Chondrocyte (in vitro differentiated cells): ENCODE data around the gene GRM7. TPM values are rescaled to one million over a fixed set of nuclear protein-coding genes. Genes with fewer than 3 reads are reported as not detected.

ENCODE experiments used
- DNase-seq: peaks from one replicate; pipeline ENCODE4 v3.0.0; 2021; ENCODE audit warnings: mixed read lengths, low spot score
- H3K27ac Mint-ChIP-seq: one replicate; pipeline ENCODE4 v1.8.0; 2021; ENCODE audit warnings: mild to moderate bottlenecking, moderate library complexity, mixed read lengths; ENCODE audit not compliant: unreplicated experiment
- H3K27me3 Mint-ChIP-seq: 2 replicates; pipeline ENCODE4 v1.8.0; 2021; ENCODE audit warnings: low read depth, mixed read lengths
- H3K36me3 Mint-ChIP-seq: 2 replicates; pipeline ENCODE4 v1.8.0; 2021; ENCODE audit warnings: low read depth, mixed read lengths
- H3K4me1 Mint-ChIP-seq: 2 replicates; pipeline ENCODE4 v1.8.0; 2021; ENCODE audit warnings: low read depth, mild to moderate bottlenecking, mixed read lengths
- H3K4me3 Mint-ChIP-seq: one replicate; pipeline ENCODE4 v1.8.0; 2021; ENCODE audit warnings: mild to moderate bottlenecking, moderate library complexity, mixed read lengths; ENCODE audit not compliant: unreplicated experiment
- H3K9me3 Mint-ChIP-seq: 2 replicates; pipeline ENCODE4 v1.8.0; 2021; ENCODE audit warnings: low read depth, mixed read lengths
- total RNA-seq: library from RNA; stranded (reverse); gene quantifications from 3 replicates; pipeline ENCODE4 v1.2.1, GENCODE V29; 2021
- TF ChIP-seq, protein P1 (sequence below): fragments of 200-600 bp; sonication (generic); IDR thresholded peaks from 2 replicates; pipeline ENCODE4 v1.5.0; 2021; ENCODE audit warnings: antibody characterized with exemption, mild to moderate bottlenecking, moderate library complexity

The GRM7 gene
- total RNA-seq, 1 donor from 2014 or later, result not detected

DNA sequence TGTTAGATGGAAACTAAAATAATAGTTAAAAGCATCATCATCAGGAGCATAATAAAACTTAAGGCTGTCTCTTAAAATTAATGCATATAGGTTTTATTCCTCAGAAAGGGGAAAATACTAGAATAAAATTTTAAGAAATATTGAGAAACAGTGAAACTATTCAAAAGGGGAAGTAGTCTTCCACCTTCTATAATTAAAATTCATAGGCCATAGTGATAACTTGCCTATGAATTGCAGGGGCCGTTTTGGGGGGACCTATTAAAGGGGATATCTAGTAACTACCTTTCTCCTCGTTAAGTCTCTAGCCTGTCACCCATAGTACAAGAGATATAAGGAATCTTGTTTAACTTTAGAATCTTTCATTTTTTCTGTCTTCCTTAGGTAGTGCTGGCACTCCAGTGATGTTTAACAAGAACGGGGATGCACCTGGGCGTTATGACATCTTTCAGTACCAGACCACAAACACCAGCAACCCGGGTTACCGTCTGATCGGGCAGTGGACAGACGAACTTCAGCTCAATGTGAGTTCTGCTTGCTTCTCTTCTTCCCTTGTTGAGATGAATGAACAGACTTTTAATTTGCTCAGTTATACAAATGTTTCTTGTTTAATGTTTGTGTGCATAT is 600.4 kb downstream of the GRM7 start:
- Mint-ChIP-seq H3K9me3 (no peaks in the 10 kb centered on the region), H3K4me1 (peaks cover 3% of the 10 kb centered on the region), H3K36me3 (no peaks in the 10 kb centered on the region), H3K27me3 (peaks cover 19% of the 10 kb centered on the region), H3K4me3 (no peak overlapping the region), H3K27ac (no peak overlapping the region)
- DNase-seq, result no peak
- TF ChIP-seq, protein P1, sequence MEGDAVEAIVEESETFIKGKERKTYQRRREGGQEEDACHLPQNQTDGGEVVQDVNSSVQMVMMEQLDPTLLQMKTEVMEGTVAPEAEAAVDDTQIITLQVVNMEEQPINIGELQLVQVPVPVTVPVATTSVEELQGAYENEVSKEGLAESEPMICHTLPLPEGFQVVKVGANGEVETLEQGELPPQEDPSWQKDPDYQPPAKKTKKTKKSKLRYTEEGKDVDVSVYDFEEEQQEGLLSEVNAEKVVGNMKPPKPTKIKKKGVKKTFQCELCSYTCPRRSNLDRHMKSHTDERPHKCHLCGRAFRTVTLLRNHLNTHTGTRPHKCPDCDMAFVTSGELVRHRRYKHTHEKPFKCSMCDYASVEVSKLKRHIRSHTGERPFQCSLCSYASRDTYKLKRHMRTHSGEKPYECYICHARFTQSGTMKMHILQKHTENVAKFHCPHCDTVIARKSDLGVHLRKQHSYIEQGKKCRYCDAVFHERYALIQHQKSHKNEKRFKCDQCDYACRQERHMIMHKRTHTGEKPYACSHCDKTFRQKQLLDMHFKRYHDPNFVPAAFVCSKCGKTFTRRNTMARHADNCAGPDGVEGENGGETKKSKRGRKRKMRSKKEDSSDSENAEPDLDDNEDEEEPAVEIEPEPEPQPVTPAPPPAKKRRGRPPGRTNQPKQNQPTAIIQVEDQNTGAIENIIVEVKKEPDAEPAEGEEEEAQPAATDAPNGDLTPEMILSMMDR, result no peak

- peaks cover 32% of the 10 kb centered on the region for H3K27me3 Mint-ChIP-seq
- no peak overlapping the region for H3K27ac Mint-ChIP-seq
- no peaks in the 10 kb centered on the region for H3K9me3 Mint-ChIP-seq
- H3K4me1 Mint-ChIP-seq, result no peaks in the 10 kb centered on the region
- TF ChIP-seq, protein P1, result no peak
- H3K4me3 Mint-ChIP-seq, result no peak overlapping the region
- H3K36me3 Mint-ChIP-seq, result no peaks in the 10 kb centered on the region
- no peak for DNase-seq
Measured at GRCh38 chr3:7469866-7470265, 609.0 kb downstream of the GRM7 start.

GRCh38 chr3:7484636-7485035 is 623.7 kb downstream of the GRM7 start:
- no peak overlapping the region for H3K4me3 Mint-ChIP-seq
- peaks cover 10% of the 10 kb centered on the region for H3K9me3 Mint-ChIP-seq
- H3K27ac Mint-ChIP-seq, result no peak overlapping the region
- H3K4me1 Mint-ChIP-seq, result peaks cover 9% of the 10 kb centered on the region
- H3K27me3 Mint-ChIP-seq, result no peaks in the 10 kb centered on the region
- TF ChIP-seq, protein P1, result no peak
- peaks cover 1% of the 10 kb centered on the region for H3K36me3 Mint-ChIP-seq
- no peak for DNase-seq

GRCh38 chr3:7487763-7488162 is 626.8 kb downstream of the GRM7 start:
- DNase-seq, result no peak
- Mint-ChIP-seq H3K27ac (no peak overlapping the region), H3K36me3 (peaks cover 1% of the 10 kb centered on the region)

GRCh38 chr3:7489417-7489816 is 628.5 kb downstream of the GRM7 start:
- Mint-ChIP-seq H3K27ac (no peak overlapping the region), H3K4me3 (no peak overlapping the region), H3K36me3 (peaks cover 4% of the 10 kb centered on the region), H3K4me1 (peaks cover 9% of the 10 kb centered on the region), H3K27me3 (peaks cover 3% of the 10 kb centered on the region), H3K9me3 (peaks cover 23% of the 10 kb centered on the region)
- TF ChIP-seq, protein P1, result no peak
- DNase-seq, result no peak

More at GRCh38 chr3:7487763-7488162, 626.8 kb downstream of the GRM7 start:
- Mint-ChIP-seq H3K4me1 (peaks cover 9% of the 10 kb centered on the region), H3K27me3 (peaks cover under 1% of the 10 kb centered on the region), H3K9me3 (peaks cover 10% of the 10 kb centered on the region), H3K4me3 (no peak overlapping the region)
- TF ChIP-seq, protein P1, result peak; percentile 20
